ENCODE measurements around the gene INPP4B.

DNA sequence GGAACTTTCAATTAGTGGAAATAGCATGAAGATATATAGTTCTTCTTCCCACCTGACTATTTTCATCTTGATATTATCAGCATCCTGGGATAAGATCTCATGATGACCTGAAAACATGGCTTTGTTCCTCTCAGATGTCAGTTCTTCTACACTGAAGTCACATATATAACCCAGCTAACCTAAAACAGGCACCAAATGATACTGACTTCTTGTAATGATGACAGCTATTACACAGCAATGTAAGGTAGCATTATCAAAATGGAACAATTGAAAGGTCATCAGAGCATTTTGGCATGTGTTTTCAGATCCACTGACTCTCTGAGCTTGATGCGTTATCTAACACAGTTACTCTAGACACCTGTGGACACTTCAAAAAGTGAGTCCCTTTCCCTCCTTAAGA lies 469.9 kb downstream of the INPP4B start:
- TF ChIP-seq, protein P1, sequence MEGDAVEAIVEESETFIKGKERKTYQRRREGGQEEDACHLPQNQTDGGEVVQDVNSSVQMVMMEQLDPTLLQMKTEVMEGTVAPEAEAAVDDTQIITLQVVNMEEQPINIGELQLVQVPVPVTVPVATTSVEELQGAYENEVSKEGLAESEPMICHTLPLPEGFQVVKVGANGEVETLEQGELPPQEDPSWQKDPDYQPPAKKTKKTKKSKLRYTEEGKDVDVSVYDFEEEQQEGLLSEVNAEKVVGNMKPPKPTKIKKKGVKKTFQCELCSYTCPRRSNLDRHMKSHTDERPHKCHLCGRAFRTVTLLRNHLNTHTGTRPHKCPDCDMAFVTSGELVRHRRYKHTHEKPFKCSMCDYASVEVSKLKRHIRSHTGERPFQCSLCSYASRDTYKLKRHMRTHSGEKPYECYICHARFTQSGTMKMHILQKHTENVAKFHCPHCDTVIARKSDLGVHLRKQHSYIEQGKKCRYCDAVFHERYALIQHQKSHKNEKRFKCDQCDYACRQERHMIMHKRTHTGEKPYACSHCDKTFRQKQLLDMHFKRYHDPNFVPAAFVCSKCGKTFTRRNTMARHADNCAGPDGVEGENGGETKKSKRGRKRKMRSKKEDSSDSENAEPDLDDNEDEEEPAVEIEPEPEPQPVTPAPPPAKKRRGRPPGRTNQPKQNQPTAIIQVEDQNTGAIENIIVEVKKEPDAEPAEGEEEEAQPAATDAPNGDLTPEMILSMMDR (IDR thresholded peaks at IDR 0.05) = no peak
- no peak for TF ChIP-seq EZH2 (IDR thresholded peaks at IDR 0.05; ENCODE audit: borderline replicate concordance, insufficient read depth, low read depth, low read length, poor library complexity, severe bottlenecking)

Data from B cell (primary cell).